ENCODE results near the gene CD63.

The CD63 gene

DNA sequence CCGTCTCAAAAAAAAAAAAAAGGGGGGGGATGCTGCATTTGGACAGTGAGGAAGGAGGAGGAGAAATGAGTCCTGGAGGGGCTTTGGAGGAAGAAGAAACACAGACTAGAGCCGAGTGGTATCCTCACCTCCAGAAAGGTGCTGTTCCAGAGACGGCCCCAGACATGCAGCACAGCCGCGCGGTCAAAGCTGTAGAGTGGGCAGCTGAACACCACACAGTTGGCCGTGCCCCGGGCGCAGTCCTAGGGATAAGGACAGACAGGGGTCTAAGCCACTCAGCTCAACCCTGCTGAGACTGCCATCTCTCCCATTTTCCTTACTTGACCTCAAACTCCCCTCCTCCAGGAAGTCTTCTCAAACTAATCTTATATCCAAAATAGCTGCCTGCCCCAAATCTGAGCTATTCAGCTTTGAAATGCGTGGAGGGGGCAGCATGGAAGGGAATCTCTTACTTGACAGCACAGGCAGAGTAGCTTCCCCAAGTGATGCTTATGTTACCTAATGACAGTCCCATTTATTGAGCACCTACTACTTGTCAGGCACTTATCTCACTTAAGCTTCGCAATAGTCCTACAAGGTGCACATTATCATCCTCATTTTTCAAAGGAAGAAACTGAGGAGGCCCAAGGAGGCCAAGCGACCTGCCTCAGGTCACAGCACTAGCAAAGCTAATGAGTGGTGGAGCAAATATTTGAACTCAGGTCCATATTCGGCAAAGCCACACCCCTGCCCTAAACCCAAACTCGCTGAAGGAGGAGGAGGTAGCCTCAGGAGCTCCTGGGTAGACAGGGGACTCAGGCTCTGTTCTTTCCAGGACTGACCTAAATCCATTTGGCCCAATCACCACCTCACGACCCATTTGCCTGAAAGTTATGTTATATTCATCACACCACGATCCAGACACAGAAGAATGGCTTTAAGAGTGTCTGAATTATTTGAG is 39.8 kb downstream of the CD63 start:
- H2AFZ ChIP-seq (ENCODE audit: low read length), result no peak overlapping the region
- no peaks in the 10 kb centered on the region for H3K4me1 ChIP-seq (ENCODE audit: insufficient read depth, low read length, severe bottlenecking)
- no peaks in the 10 kb centered on the region for H3K9me2 ChIP-seq (ENCODE audit: low read depth, low read length)
- H3K9me3 ChIP-seq (ENCODE audit: low read length), result no peaks in the 10 kb centered on the region
- H3K79me2 ChIP-seq (ENCODE audit: insufficient read depth, low read length), result no peaks in the 10 kb centered on the region
- no peak overlapping the region for H3K4me2 ChIP-seq (ENCODE audit: low read length)
- no peak overlapping the region for H3K27ac ChIP-seq (ENCODE audit: low read depth, low read length, poor library complexity, severe bottlenecking)
- H4K20me1 ChIP-seq (ENCODE audit: insufficient read depth, low read length), result no peaks in the 10 kb centered on the region
- no peaks in the 10 kb centered on the region for H3K36me3 ChIP-seq (ENCODE audit: insufficient read depth, low read length)
- no peak for TF ChIP-seq CTCF (IDR thresholded peaks at IDR 0.05; ENCODE audit: low read length)
- TF ChIP-seq EZH2 (IDR thresholded peaks at IDR 0.05; ENCODE audit: borderline replicate concordance, low read length), result no peak
- no peak overlapping the region for H3K9ac ChIP-seq (ENCODE audit: low read length)
- peaks cover 15% of the 10 kb centered on the region; the same call in 1 of the 2 replicates for H3K27me3 ChIP-seq (ENCODE audit: insufficient read depth, low read length)
- no peaks in the 10 kb centered on the region for H3F3A ChIP-seq (ENCODE audit: insufficient read depth, low read length)
- H3K4me3 ChIP-seq (ENCODE audit: low read depth, low read length, poor library complexity, severe bottlenecking), result no peak overlapping the region

DNA sequence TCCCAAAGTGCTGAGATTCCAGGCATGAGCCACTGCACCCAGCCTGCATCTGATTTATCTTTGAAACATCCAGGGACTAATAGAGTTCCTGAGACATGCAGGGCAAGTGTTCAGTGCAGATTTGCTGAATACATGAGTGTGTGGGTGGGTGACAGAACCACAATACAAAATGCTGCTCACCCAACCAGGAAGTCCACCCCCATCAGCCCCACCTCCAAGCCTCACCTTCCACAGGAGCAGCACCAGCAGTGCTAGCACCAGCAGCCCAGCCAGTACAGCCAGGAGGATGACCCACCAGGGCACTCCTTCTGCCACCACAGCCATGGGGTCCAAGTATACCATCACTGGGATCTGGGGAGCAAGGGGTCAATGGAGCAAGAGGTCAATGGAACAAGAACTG is 41.1 kb downstream of the CD63 start:
- Histone ChIP-seq H3K27me3 (ENCODE audit: insufficient read depth, low read length) (peaks cover 20% of the 10 kb centered on the region; the same call in 1 of the 2 replicates), H3K36me3 (ENCODE audit: insufficient read depth, low read length) (no peaks in the 10 kb centered on the region), H3K27ac (ENCODE audit: low read depth, low read length, poor library complexity, severe bottlenecking) (no peak overlapping the region), H3K9me3 (ENCODE audit: low read length) (no peaks in the 10 kb centered on the region), H3K4me2 (ENCODE audit: low read length) (no peak overlapping the region), H3K9ac (ENCODE audit: low read length) (no peak overlapping the region), H4K20me1 (ENCODE audit: insufficient read depth, low read length) (no peaks in the 10 kb centered on the region), H3K9me2 (ENCODE audit: low read depth, low read length) (no peaks in the 10 kb centered on the region), H3K79me2 (ENCODE audit: insufficient read depth, low read length) (no peaks in the 10 kb centered on the region), H2AFZ (ENCODE audit: low read length) (no peak overlapping the region), H3K4me1 (ENCODE audit: insufficient read depth, low read length, severe bottlenecking) (no peaks in the 10 kb centered on the region), H3F3A (ENCODE audit: insufficient read depth, low read length) (no peaks in the 10 kb centered on the region), H3K4me3 (ENCODE audit: low read depth, low read length, poor library complexity, severe bottlenecking) (no peak overlapping the region)
- TF ChIP-seq EZH2 (IDR thresholded peaks at IDR 0.05; ENCODE audit: borderline replicate concordance, low read length) (no peak), CTCF (IDR thresholded peaks at IDR 0.05; ENCODE audit: low read length) (no peak)

DNA sequence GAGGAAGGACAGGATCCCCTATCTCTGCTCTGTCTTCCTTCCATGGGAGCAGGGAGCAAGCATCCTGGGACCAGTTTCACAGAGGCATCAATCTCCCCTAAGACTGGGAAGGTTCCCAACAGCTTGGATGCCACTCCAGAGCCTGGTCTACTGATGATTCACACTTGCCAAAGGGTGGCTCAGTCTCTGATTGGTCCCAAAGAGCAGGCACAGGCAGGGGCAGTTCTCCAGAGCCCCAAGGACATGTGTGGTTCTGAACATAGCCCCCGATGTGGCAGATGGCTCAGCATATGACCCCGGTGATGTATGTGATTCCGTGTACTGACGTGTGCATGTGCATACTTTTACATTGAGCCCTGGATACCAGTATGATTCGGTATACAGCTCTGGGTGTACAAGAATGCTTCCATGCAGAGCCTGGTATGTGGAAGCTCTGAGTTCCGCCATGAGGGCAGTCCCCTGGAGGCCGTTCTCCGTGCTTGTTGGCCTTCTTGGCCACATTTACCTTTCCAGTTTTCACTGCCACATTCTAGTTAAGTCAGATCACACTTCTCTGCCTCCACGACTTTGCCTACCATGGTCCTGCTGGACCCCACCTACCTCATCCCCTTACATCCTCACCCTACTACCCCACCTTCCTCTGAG is 42.3 kb downstream of the CD63 start:
- Histone ChIP-seq H3K9ac (ENCODE audit: low read length) (no peak overlapping the region), H3K9me3 (ENCODE audit: low read length) (no peaks in the 10 kb centered on the region), H3K4me1 (ENCODE audit: insufficient read depth, low read length, severe bottlenecking) (no peaks in the 10 kb centered on the region), H2AFZ (ENCODE audit: low read length) (no peak overlapping the region), H3K4me2 (ENCODE audit: low read length) (no peak overlapping the region), H3K4me3 (ENCODE audit: low read depth, low read length, poor library complexity, severe bottlenecking) (no peak overlapping the region), H3F3A (ENCODE audit: insufficient read depth, low read length) (no peaks in the 10 kb centered on the region), H3K9me2 (ENCODE audit: low read depth, low read length) (no peaks in the 10 kb centered on the region), H3K27ac (ENCODE audit: low read depth, low read length, poor library complexity, severe bottlenecking) (no peak overlapping the region), H3K79me2 (ENCODE audit: insufficient read depth, low read length) (no peaks in the 10 kb centered on the region), H3K36me3 (ENCODE audit: insufficient read depth, low read length) (no peaks in the 10 kb centered on the region), H4K20me1 (ENCODE audit: insufficient read depth, low read length) (no peaks in the 10 kb centered on the region), H3K27me3 (ENCODE audit: insufficient read depth, low read length) (peaks cover 16% of the 10 kb centered on the region; the same call in 1 of the 2 replicates)
- no peak for TF ChIP-seq CTCF (IDR thresholded peaks at IDR 0.05; ENCODE audit: low read length)
